NCI-H2171 treated with DMSO at 0.1 percent for 48 hours (cell line): Measurements from ENCODE around the gene RAB20.

ENCODE experiments used
- DNase-seq: peaks from one replicate; lab custom pipeline; 2025; lab: John Stamatoyannopoulos, UW

The RAB20 gene

DNA sequence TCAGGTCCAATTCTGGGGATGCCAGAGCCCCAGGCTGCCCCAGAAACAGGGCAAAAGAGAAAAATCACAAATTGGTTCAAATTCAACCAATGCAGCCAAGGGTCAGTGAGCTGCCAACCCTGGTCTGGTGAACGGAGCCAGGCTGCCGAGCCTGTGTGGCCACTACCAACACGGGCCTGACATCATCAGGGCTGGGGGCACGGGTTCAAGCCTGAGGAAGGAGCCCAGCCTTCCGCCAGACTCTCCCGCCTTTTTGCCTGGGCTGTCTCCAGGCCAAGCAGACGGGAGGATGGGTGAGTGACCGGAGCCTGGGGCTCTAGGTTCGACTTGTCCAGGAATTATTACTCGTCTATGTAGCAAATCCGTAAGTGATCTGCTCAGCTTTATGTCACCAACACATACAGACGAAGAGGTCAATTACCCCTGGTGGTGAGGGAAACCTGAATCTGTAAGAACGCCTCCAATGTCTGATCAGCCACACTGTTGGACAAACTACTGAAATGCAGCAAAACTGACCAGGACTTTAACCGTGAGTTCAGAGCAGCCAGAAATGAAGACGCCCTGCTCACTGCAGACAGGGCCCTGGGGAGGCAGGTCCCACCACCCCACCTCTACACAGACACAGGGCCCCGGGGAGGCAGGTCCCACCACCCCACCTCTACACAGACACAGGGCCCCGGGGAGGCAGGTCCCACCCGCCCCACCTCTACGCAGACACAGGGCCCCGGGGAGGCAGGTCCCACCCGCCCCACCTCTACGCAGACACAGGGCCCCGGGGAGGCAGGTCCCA, 31.8 kb downstream of the RAB20 start:
- no peak for DNase-seq

DNA sequence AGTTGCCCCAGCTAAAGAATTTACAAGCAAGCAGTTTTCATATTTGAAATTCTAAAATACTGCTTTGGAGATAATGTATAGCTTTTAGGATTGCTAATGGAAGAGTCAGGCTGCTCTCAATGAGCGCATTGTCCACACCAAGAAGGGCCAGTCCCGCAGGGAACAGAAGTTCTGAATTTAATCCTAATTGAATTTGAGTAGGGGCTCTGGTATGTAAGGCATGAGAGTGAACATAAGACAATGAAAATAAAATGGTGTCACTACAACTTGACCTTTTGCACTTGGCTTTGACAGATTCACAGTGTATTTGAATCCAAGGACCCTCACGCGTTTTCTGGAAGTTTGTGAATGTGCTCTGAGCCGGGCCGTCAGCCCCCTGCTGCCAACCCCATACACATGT, 32.6 kb downstream of the RAB20 start:
- DNase-seq = no peak

DNA sequence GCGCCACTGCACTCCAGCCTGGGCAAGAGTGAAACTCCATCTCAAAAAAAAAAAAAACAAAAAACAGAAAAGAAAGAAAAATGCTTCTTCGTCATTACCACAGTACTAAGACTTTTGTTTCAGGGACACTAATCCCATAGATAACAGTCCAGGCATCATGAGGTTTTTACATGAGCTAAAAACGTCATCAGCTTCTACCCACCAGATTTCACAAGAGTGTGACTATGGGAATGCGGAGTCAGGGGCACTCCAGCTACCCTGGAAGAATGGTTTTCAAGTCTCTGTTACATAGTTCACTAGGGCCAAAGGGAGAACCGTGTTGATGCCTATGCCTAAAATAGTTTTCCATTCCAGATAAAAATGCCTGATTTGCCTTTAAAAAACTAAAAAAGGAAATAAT, 33.2 kb downstream of the RAB20 start:
- no peak for DNase-seq

DNA sequence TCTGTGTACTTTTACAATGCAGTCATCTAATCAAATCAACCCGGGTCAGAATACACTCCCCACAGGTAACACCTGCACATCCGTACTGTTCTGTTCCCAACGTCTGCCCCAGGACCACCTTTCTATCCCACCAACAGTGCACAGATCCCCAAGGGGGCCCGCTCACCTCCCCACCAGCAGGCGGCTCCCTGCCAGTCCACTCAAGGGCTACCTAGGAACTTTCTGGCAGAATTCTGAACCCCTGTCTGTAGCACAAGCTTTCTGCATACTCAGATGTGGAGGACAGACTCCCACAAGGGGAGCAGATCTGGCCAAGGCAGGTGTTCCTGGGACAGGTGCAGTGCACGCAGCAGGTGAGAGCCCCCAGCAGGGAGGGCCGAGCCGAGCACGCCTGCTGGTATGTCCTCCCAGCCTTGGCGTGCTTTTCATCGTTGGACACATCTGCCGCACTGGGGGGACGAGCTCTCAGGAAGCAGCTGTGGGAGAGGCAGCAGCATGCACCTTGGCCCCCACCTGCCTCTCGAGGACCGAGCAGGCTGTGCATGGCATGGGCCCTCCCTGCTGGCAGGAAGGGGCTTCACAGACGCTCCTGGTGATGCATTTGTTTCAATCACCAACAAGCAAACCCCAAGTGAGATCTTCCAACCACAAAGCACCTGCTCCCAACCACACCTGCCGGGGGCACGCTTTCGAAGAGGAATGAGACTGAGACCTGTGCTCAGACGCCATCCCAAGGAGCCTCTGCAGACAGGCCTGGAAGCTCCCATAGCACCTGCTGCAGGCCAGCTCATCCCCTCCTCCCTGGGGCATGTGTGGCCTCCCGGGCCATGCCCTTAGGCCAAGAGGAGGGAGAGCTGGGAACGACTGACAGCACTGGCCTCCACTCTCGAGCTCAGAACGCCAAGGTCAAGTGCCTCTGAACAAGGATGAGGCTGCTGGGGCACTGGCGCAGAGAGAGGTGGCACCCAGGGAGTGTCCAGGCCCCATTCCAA, 35.9 kb downstream of the RAB20 start:
- peak; percentile 36 for DNase-seq

DNA sequence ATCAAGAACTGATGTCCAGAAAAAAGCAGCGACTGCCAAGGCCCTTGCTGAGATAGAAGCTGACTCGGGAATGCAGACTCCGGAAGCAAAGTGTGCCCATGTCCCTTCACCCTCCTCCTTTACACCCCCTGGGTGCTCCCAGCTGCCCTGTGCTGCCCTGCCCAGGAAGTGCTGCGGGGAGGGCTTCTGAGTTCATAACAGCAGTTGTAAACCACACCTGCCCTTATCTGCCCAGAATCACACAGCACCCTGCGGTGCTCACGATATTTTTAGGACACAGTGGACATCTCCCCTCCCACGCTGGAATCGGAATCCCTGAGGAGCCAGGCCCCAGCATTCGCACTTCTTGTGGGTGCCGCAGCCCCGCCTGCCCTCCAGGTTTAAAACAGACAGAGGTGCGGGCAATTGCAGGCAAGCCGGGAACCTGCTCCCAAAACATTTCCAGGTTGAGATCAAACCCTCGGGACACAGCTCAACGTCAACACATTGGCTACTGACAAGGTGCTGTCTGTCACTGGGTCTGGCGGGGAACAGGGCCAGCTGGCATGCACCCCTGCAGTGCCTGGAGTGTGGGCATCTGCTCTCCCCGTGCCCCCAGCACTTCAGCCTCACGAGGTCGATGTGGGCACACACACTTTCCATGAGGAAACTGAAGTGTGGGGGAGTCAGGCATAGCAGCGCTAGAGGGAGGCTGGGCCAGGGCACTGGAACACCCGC, 36.8 kb downstream of the RAB20 start:
- DNase-seq = no peak

DNA sequence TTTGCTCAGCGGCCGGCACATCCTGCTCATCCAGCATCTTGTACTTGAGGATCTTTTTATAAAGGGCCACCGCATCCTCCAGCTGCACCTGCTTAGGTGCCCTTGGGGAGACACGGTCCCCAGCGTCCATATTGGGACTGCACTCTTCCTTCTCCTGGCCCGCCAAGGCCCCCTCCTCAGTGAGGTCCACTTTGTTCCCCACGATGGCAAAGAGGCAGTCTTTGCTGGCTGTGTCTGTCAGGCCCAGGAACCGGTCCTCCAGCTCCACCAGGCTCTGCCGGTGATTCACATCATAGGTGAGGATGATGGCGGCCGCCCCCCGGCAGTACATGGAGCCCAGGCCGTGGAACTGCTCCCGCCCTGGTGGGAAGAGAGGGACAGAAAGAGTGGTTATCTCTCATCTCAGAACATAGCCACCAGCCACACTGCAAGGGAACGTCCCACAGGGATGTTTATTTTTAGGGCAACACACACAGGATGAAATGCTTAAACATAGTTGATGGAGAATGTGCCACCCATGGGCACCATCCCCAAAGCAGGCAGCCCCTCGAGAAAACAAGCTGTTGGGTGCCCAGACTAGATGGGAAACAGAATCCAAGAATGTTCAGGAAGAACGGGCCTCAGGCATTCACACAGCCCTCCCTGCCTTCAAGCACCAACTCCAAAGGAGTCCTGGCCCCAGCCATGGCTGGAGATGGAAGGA, 37.5 kb downstream of the RAB20 start:
- DNase-seq = no peak

DNA sequence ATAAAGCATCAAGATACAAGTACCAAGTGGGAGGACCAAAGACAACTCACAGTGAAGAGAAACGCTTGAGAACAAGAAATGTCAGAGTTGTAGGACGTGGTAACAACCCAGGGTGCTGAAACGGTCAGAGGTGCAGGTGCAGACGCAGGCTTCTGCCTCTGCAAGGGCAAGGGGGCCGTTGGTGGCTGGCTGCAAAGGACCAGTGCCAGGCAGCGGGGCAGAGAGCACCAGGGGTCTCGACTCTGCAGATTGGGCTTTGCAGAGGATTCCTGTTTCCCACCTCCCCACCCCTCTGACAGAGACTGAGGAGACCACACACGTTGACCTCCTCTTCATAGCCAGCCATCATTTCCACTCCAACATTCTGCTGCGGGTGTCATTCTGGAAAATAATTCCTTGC, 38.3 kb downstream of the RAB20 start:
- DNase-seq = no peak

DNA sequence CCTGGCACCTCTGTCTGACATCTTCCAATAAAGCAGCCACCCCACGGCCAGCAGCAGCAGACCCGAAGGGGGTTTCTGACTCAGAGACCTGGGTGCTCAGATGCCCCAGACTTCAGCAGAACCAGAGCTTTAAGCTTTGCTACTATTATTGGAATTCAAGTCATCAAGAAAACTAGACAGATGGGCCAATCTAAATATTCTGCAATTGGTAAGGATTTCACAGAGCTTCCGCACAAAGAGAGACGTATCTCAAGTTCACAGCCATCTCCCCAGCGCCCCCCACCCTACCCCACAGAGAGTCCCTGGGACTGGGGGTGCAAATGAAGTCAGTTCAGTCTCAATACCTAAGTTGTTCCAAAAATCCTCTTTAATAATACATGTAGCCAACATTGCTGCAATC, 38.8 kb downstream of the RAB20 start:
- DNase-seq = no peak

DNA sequence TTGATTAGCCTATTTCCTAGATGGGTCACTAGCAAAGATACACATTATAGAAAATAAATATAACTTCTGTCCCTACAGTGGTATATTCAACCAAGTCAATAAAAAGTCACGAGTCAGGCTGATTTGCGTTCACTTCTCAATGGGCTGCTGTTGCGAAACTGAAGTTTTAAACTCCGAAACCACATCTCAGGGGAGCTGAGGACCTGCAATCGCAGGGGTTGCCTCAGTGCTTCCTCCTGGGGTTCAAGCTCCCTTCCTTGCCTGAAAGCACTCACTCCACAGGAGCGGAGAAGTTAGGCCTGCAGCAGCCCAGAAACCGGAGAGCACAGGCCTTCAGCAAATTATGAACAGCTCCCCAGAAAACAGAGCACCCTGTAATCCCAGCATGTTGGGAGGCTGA, 39.6 kb downstream of the RAB20 start:
- no peak for DNase-seq

DNA sequence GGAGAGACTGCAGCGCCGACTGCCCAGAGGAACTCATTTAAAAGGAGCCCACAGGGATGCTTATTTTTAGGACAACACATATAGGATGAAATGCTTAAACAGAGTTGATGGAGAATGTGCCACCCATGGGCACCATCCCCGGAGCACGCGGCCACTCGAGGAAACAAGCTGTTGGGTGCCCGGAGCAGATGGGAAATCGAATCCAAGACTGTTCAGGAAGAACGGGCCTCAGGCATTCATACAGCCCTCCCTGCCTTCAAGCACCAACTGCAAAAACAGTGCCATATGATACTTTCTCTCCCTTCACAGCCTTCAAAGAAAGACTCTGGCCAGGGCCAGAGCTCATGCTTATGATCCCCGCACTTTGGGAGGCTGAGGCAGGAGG, 40.2 kb downstream of the RAB20 start:
- no peak for DNase-seq

DNA sequence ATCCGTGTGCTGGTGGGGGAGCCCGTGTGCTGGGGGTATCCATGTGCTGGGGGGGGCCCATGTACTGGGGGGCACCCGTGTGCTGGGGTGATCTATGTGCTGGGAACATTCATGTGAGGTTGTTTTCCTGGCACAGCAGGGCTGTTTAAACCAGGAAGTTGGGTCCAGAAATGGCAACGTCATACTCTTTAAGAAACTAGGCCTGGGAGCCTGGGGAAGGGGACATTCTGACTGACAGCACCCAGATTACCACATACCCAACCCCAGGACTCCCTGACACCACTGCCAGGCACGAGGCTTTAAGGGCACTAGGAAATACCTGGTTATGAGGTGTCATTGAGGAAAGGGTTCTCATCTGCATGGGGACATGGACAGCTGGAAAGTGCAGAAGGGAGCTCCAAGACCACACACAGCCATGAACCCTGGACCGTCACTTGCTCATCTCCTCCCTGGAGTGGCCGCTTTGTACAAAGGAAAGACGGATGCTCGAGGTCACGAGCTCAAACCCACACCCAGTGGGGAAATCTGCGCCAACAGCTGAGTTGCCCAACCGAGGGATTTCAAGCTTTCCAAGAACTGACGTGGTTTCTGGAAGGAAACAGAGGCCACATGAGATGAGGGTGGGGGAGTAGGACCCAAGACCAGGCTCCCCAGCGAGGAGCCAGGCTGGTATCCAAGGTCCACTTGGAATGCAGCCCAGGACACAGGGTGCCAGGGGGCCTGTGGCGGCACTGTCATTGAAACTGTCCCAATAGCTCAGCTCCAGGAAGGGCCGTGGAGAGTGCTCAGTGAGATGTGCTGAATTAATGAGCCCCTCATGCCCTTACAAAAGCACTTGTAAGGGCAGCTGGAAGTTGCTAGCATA, 40.9 kb downstream of the RAB20 start:
- DNase-seq = no peak

DNA sequence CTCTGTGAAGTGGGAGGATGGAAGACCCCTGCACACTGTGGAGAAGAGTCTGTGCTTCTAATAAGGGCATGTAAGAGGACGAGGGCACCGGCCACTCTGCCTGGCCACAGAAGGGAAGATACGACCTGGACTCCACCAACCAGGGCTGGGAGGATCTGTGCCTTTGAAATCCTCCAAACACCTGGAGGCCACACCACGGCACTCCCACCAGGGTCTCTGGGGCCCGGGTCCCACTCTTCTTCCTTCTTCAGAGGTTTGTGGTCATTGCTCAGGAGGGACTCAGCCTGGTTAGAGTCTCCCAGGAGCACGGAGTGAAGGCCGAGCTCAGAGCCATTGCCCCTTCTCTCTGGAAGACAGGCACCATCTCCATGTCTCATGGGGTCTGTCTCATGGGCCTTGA, 42.0 kb downstream of the RAB20 start:
- DNase-seq = no peak

DNA sequence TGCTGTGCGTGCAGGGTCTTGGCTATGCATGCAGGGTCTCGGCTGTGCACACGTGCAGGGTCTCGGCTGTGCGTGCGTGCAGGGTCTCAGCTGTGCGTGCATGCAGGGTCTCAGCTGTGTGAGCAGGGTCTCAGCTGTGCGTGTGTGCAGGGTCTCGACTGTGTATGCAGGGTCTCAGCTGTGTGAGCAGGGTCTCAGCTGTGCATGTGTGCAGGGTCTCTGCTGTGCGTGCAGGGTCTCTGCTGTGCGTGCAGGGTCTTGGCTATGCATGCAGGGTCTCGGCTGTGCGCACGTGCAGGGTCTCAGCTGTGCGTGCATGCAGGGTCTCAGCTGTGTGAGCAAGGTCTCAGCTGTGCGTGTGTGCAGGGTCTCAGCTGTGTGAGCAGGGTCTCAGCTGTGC, 42.5 kb downstream of the RAB20 start:
- DNase-seq = no peak

DNA sequence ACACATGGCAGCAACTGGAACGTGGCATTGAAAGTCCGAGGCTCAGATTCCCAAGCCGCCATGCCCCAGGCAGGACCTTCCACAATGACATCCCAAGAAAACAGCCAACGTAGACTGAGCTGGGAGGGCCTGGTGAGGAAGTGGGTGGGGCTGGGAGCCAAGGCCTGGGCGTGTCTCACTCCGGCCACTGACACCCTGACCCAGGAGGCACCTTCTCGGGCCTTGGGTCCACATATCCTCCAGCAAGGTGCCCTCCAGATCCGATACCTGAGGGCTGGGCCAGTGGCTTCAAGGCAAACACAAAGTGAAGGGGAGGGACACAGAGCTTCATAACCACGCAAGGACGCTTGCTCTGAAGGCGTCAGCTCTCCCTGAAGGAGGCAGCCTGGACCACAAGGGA, 43.0 kb downstream of the RAB20 start:
- no peak for DNase-seq

DNA sequence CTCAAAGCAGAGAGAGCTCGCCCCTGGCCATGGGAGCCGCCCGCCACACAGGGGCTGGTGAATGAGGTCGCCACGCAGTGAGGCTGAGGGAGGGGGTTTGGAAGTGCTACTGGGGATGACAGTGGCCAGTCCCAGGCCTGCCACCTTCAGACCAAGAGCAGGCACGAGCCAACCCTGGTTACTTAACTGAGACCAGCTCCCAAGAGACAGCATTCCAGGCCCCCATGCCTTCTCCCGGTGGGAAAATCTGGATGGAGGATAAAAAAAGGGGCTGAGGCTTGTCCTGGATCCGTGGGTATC, 43.3 kb downstream of the RAB20 start:
- no peak for DNase-seq

DNA sequence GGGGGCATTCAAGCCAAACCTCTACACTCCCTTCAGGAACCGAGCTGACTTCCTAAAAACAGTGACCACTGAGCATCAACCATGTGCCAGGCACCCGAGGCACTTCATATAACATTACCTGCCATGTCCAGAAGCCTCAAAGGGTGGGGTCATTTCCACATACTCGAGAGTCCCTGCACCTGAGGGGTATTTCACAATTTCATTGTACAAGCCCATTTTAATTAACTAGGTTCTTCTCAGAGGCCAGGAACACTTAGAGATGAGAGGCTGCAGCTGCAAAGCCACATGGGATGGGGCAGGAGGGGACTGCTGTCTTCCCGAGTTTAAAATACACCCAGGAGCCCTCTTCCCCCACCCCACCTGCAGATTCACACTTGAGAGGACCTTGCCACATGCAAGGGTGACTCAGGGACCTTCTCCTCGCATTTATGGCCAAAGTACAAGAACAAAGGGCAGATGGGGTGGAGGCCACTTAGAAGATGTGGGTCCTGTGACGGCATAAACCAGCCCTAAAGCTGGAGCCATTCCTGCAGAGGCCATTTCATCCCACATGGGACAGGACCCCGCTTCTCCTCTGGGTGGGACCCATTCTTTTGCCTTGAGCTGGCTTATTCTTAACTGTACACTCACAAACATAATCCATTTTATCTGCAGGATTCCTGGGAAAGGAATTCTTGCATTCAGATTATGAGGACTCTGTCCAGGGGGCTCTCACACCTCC, 43.9 kb downstream of the RAB20 start:
- DNase-seq = no peak

DNA sequence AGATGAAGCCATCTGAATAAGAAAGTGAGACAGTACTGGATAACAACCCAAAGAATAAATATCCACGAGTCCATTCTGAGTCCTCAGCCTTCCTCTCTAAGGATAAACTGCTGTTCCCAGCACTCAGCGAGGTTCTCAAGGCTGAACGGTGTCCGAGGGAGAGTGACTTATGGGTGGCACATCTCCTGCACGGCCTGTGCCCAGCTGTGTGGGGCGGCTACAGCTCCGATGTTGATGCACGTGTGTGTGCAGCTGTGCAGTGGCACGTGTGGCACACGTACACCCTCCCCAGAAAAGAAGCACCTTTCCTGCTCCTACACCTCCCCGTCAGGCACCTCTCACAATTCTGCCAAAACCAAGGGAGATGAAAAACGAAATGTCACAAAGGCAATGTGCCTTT, 45.0 kb downstream of the RAB20 start:
- DNase-seq = no peak

DNA sequence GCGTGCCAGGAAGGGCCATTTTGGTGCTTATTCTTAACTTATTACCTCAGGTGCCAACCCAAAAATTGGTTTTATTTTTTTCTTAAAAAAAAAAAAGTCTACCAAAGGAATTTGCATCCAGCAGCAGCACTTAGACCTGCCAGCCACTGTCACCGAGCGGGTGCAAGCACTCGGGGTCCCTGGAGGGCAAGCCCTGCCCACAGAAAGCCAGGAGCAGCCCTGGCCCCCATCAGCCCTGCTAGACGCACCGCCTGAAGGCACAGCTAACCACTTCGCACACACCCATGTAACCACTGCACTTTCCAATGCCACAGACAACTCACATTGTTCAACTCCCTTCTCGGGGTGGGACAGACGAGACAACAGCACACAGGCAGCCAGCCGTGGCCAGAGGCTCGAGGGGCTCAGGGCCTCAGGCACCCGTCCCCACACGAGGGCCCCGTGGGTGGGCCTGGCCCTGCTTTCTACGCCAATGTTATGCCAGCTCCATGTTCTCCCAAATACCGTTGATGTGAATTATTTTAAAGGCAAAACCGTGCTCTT, 49.3 kb downstream of the RAB20 start:
- DNase-seq = no peak

DNA sequence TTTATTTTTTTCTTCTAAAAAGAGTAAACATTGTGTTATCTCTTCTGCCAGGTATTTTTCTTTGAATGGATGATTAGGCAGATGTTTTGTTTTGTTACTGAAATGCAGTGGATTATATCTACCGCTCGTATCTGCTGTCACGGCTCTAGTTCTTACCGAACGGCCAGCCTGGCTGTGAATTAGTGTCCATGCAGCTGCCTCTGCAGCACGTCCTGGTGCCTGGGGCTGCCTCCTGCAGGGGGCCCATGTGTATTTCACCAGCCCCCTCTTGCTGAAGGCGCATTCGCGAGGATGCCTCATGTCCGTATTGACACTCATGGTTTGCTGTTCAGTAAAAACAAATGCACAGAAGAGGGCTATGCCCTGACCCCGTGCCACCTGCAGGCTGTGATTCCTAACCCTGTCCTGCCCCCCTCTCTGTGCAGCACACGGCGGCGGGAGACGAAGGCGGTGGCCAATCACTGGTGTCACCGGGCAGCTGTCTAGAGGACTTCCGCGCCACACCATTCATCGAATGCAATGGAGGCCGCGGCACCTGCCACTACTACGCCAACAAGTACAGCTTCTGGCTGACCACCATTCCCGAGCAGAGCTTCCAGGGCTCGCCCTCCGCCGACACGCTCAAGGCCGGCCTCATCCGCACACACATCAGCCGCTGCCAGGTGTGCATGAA, 49.9 kb downstream of the RAB20 start:
- no peak for DNase-seq
